Activated T-cell treated with anti-CD3 and anti-CD28 coated beads, Interleukin-2, amount 50 U/mL, for 72 hours (primary cell): Measurements from ENCODE around the gene NOSTRIN. TPM values are rescaled to one million over a fixed set of nuclear protein-coding genes. Genes with fewer than 3 reads are reported as not detected.
"Not testable (repeated sequence)": the region's sequence is repeated elsewhere in the genome, so short reads cannot be mapped to it uniquely, and the experiment has no call there.

Experiments used
- ATAC-seq, 2 donors: fragments of 150-1000 bp; cut with Tn5 transposase; replicated peaks in 1 of 2; 2 replicates each; pipeline ENCODE4 v1.10.0; 2021; ENCODE audit warnings: moderate library complexity in 2 of 2, mild to moderate bottlenecking in 1 of 2
- DNase-seq, 2 donors: peaks; one replicate each; pipeline ENCODE4 v3.0.0; 2021 to 2022; ENCODE audit warnings: mixed read lengths in 1 of 2
- H3K27ac Mint-ChIP-seq: one replicate; pipeline ENCODE4 v1.8.0; 2022; ENCODE audit warnings: mild to moderate bottlenecking, moderate library complexity, mixed read lengths
- H3K27me3 Mint-ChIP-seq: one replicate; pipeline ENCODE4 v1.8.0; 2022; ENCODE audit warnings: low read depth, mixed read lengths
- H3K36me3 Mint-ChIP-seq, 2 donors: one replicate each; pipeline ENCODE4 v1.8.0; 2022; ENCODE audit warnings: mixed read lengths in 2 of 2, mild to moderate bottlenecking in 1 of 2; ENCODE audit not compliant: insufficient read depth in 2 of 2
- H3K4me1 Mint-ChIP-seq: one replicate; pipeline ENCODE4 v1.8.0; 2022; ENCODE audit warnings: low read depth, mixed read lengths
- H3K4me3 Mint-ChIP-seq, 2 donors: one replicate each; pipeline ENCODE4 v1.8.0; 2022; ENCODE audit warnings: mild to moderate bottlenecking in 2 of 2, mixed read lengths in 2 of 2, moderate library complexity in 2 of 2
- H3K9me3 Mint-ChIP-seq, 2 donors: one replicate each; pipeline ENCODE4 v1.8.0; 2022; ENCODE audit warnings: mixed read lengths in 2 of 2
- total RNA-seq, 2 donors: library from RNA; stranded (reverse); gene quantifications; one replicate each; pipeline ENCODE4 v1.2.3, GENCODE V29; 2022

Gene NOSTRIN
- total RNA-seq, 2 donors from 2014 or later = not detected

- Mint-ChIP-seq H3K9me3 (peaks cover 0 to 2% of the 10 kb centered on the region in 2 donors), H3K27me3 (no peaks in the 10 kb centered on the region), H3K27ac (no peak overlapping the region), H3K4me1 (no peaks in the 10 kb centered on the region), H3K36me3 (peaks cover 2 to 7% of the 10 kb centered on the region in 2 donors), H3K4me3 (no peak overlapping the region)
- no peak for ATAC-seq
- no peak for DNase-seq
Measured at GRCh38 chr2:168849610-168850009, 47.2 kb downstream of the NOSTRIN start.

GRCh38 chr2:168850846-168851245, 48.4 kb downstream of the NOSTRIN start:
- Mint-ChIP-seq H3K4me3 (no peak overlapping the region), H3K36me3 (peaks cover 2 to 9% of the 10 kb centered on the region in 2 donors), H3K27me3 (no peaks in the 10 kb centered on the region), H3K9me3 (peaks cover 0 to 2% of the 10 kb centered on the region in 2 donors), H3K27ac (no peak overlapping the region), H3K4me1 (no peaks in the 10 kb centered on the region)
- ATAC-seq (no peak), DNase-seq (no peak)

- Mint-ChIP-seq H3K4me1 (no peaks in the 10 kb centered on the region), H3K9me3 (peaks cover 0 to 2% of the 10 kb centered on the region in 2 donors), H3K36me3 (peaks cover 3 to 9% of the 10 kb centered on the region in 2 donors), H3K4me3 (no peak overlapping the region), H3K27ac (no peak overlapping the region), H3K27me3 (no peaks in the 10 kb centered on the region)
- ATAC-seq (no peak), DNase-seq (no peak)
Measured at GRCh38 chr2:168851674-168852320, 49.4 kb downstream of the NOSTRIN start.

GRCh38 chr2:168852481-168852880, 50.0 kb downstream of the NOSTRIN start:
- Mint-ChIP-seq H3K4me1 (no peaks in the 10 kb centered on the region), H3K27me3 (no peaks in the 10 kb centered on the region), H3K27ac (no peak overlapping the region), H3K4me3 (no peak overlapping the region), H3K36me3 (peaks cover 3 to 9% of the 10 kb centered on the region in 2 donors), H3K9me3 (peaks cover 0 to 2% of the 10 kb centered on the region in 2 donors)
- ATAC-seq (no peak), DNase-seq (no peak)

GRCh38 chr2:168853471-168853870, 51.0 kb downstream of the NOSTRIN start:
- peaks cover 0 to 2% of the 10 kb centered on the region in 2 donors for H3K9me3 Mint-ChIP-seq
- ATAC-seq = no peak
- H3K36me3 Mint-ChIP-seq = peaks cover 3 to 9% of the 10 kb centered on the region in 2 donors
- no peak overlapping the region for H3K4me3 Mint-ChIP-seq
- H3K27me3 Mint-ChIP-seq = no peaks in the 10 kb centered on the region
- H3K27ac Mint-ChIP-seq = no peak overlapping the region
- H3K4me1 Mint-ChIP-seq = no peaks in the 10 kb centered on the region
- DNase-seq = no peak

GRCh38 chr2:168854651-168855050, 52.2 kb downstream of the NOSTRIN start:
- no peaks in the 10 kb centered on the region for H3K4me1 Mint-ChIP-seq
- H3K27ac Mint-ChIP-seq = no peak overlapping the region
- peaks cover 0 to 2% of the 10 kb centered on the region in 2 donors for H3K9me3 Mint-ChIP-seq
- DNase-seq = no peak
- ATAC-seq = no peak
- no peak overlapping the region for H3K4me3 Mint-ChIP-seq
- H3K36me3 Mint-ChIP-seq = peaks cover 3 to 9% of the 10 kb centered on the region in 2 donors
- H3K27me3 Mint-ChIP-seq = no peaks in the 10 kb centered on the region

GRCh38 chr2:168855601-168856000, 53.2 kb downstream of the NOSTRIN start:
- Mint-ChIP-seq H3K27ac (no peak overlapping the region), H3K27me3 (no peaks in the 10 kb centered on the region), H3K4me1 (no peaks in the 10 kb centered on the region), H3K4me3 (no peak overlapping the region), H3K36me3 (peaks cover 3 to 9% of the 10 kb centered on the region in 2 donors), H3K9me3 (peaks cover 0 to 2% of the 10 kb centered on the region in 2 donors)
- ATAC-seq (no peak), DNase-seq (no peak)

- Mint-ChIP-seq H3K27ac (no peak overlapping the region), H3K27me3 (no peaks in the 10 kb centered on the region)
- no peak for ATAC-seq
Measured at GRCh38 chr2:168858146-168858545, 55.7 kb downstream of the NOSTRIN start.

GRCh38 chr2:168867164-168867563, 64.7 kb downstream of the NOSTRIN start:
- not testable (repeated sequence) for H3K4me3 Mint-ChIP-seq, ATAC-seq, H3K4me1 Mint-ChIP-seq, H3K27me3 Mint-ChIP-seq, H3K9me3 Mint-ChIP-seq, DNase-seq, H3K27ac Mint-ChIP-seq
- H3K36me3 Mint-ChIP-seq = peaks cover 10 to 38% of the 10 kb centered on the region in 2 donors

More at GRCh38 chr2:168858146-168858545, 55.7 kb downstream of the NOSTRIN start:
- no peak for DNase-seq
- H3K4me1 Mint-ChIP-seq = no peaks in the 10 kb centered on the region
- H3K36me3 Mint-ChIP-seq = peaks cover 1 to 9% of the 10 kb centered on the region in 2 donors
- peaks cover 0 to 2% of the 10 kb centered on the region in 2 donors for H3K9me3 Mint-ChIP-seq
- H3K4me3 Mint-ChIP-seq = no peak overlapping the region

- H3K4me1 Mint-ChIP-seq, H3K27me3 Mint-ChIP-seq, H3K4me3 Mint-ChIP-seq, DNase-seq, ATAC-seq, H3K27ac Mint-ChIP-seq, H3K9me3 Mint-ChIP-seq: not testable (repeated sequence)
- H3K36me3 Mint-ChIP-seq = peaks cover 7 to 28% of the 10 kb centered on the region in 2 donors
Measured at GRCh38 chr2:168870369-168870768, 67.9 kb downstream of the NOSTRIN start.

DNA sequence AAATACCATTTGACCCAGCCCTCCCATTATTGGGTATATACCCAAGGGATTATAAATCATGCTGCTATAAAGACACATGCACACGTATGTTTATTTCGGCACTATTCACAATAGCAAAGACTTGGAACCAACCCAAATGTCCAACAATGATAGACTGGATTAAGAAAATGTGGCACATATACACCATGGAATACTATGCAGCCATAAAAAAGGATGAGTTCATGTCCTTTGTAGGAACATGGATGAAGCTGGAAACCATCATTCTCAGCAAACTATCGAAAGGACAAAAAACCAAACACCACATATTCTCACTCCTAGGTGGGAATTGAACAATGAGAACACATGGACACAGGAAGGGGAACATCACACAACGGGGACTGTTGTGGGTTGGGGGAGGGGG, 68.4 kb downstream of the NOSTRIN start:
- ATAC-seq, H3K9me3 Mint-ChIP-seq, H3K4me3 Mint-ChIP-seq, H3K4me1 Mint-ChIP-seq, DNase-seq, H3K27me3 Mint-ChIP-seq, H3K27ac Mint-ChIP-seq: not testable (repeated sequence)
- H3K36me3 Mint-ChIP-seq = peaks cover 7 to 27% of the 10 kb centered on the region in 2 donors

DNA sequence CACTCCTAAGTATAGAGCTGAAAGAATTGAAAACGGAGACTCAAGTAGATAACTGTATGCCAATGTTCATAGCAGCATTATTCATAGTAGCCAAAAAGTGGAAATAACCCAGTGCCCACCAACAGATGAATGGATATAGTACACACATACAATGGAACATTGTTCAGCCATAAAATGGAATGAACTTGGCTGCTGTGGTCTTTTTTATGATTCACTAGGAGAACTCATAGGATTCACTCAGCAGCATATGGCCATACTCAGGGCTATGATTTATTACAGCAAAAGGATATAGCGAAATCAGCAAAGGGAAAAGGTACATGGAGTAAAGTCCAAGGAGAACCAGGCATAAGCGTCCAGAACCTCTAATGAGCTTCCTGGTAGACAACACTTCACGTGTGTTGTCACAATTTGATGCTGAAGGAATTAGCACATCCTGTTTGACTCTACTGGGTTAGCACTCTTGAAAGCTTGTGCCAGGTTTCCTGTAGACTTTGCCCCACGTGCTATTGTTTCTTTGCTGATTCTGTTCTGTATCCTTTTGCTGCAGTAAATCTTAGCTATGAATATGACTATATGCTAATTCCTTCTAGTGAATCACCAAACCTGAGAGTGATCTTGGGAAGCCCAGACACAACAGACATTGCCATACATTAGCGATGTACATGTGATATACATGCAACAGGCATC, 72.1 kb downstream of the NOSTRIN start:
- Mint-ChIP-seq H3K4me3 (no peak overlapping the region), H3K36me3 (peaks cover 3 to 14% of the 10 kb centered on the region in 2 donors), H3K4me1 (no peaks in the 10 kb centered on the region), H3K27me3 (no peaks in the 10 kb centered on the region), H3K27ac (no peak overlapping the region), H3K9me3 (peaks cover 0 to 1% of the 10 kb centered on the region in 2 donors)
- ATAC-seq = no peak
- no peak for DNase-seq

DNA sequence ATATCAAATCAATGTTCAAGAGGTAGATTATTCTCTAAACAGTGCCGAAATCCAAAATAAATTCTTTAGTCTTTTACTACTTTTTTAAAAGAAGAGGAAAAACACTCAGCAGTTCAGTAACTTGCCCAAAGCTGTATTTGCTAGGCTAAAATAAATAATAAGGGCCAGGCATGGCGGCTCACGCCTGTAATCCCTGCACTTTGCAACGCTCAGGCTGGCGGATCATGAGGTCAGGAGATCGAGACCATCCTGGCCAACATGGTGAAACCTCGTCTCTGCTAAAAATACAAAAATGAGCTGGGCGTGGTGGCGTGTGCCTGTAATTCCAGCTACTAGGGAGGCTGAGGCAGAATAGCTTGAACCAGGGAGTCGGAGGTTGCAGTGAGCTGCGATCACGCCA, 79.7 kb downstream of the NOSTRIN start:
- not testable (repeated sequence) for H3K4me3 Mint-ChIP-seq, H3K9me3 Mint-ChIP-seq, H3K27me3 Mint-ChIP-seq, ATAC-seq, H3K27ac Mint-ChIP-seq, DNase-seq
- Mint-ChIP-seq H3K4me1 (peaks cover 20% of the 10 kb centered on the region), H3K36me3 (peaks cover 3 to 23% of the 10 kb centered on the region in 2 donors)
